PC-3 (cell line): ENCODE results near the gene NOX1. TPM values are rescaled to one million over a fixed set of nuclear protein-coding genes. Genes with fewer than 3 reads are reported as not detected.

Experiments used
- total RNA-seq: library from RNA; depleted of rRNA; stranded (reverse); fragments of >200 nt; gene quantifications from 2 replicates; pipeline ENCODE4 v1.2.3, GENCODE V29; 2014; rRNA removed

The NOX1 gene
- total RNA-seq, 1 experiment from 2014 or later: not detected

Other genes with a start within 250 kb of the NOX1 start
- 35.2 and 47.4 TPM in 2 replicates for gene TSPAN6, start 237.6 kb downstream of the NOX1 start, total RNA-seq
- gene SRPX2, start 230.2 kb downstream of the NOX1 start, total RNA-seq: 12.2 and 19.3 TPM in 2 replicates
- gene SYTL4, start 142.2 kb downstream of the NOX1 start, total RNA-seq: 2.7 and 3.2 TPM in 2 replicates
- gene CSTF2, start 54.0 kb downstream of the NOX1 start, total RNA-seq: 64.1 and 67.7 TPM in 2 replicates
- gene XKRX, start 54.6 kb upstream of the NOX1 start, total RNA-seq: 0.46 and 0.55 TPM in 2 replicates
- gene ARL13A, start 95.3 kb upstream of the NOX1 start, total RNA-seq: not detected in 2 replicates
- gene TRMT2B, start 177.8 kb upstream of the NOX1 start, total RNA-seq: 22.7 and 23.4 TPM in 2 replicates
- gene TMEM35A, start 204.5 kb upstream of the NOX1 start, total RNA-seq: not detected in 2 replicates
- gene CENPI, start 223.8 kb upstream of the NOX1 start, total RNA-seq: 28.9 and 34.7 TPM in 2 replicates